MM.1S (cell line): ENCODE measurements around the gene MCF2L2.

ENCODE experiments used
- CTCF ChIP-seq: fragments of 300-600 bp; sonication (generic); IDR thresholded peaks from 2 replicates; pipeline ENCODE4 v1.5.1; 2016; ENCODE audit warnings: antibody characterized with exemption, low read length, mixed read lengths
- EZH2 ChIP-seq: fragments of 300-600 bp; sonication (generic); optimal IDR thresholded peaks from 2 replicates; pipeline ENCODE3; 2017; ENCODE audit warnings: low read depth, mild to moderate bottlenecking, antibody characterized with exemption, low read length, mixed read lengths
- EZH2phosphoT487 ChIP-seq: fragments of 300-600 bp; sonication (generic); IDR thresholded peaks from 2 replicates; pipeline ENCODE4 v1.6.1; 2018; ENCODE audit warnings: antibody characterized with exemption, low read length

- TF ChIP-seq CTCF (no peak), EZH2 (no peak), EZH2phosphoT487 (no peak)
These were observed 70.8 kb downstream of the MCF2L2 start for GRCh38 chr3:183357564-183358079.
